NCI-H128 (cell line): ENCODE results near the gene CDK2.

Experiments
- DNase-seq: peaks from one replicate; lab custom pipeline; 2025; ENCODE audit not compliant: unreplicated experiment; lab: John Stamatoyannopoulos, UW

CDK2 gene

GRCh38 chr12:56011509-56012090, 45.0 kb downstream of the CDK2 start:
- DNase-seq: no peak

GRCh38 chr12:56013482-56013881, 46.9 kb downstream of the CDK2 start:
- no peak for DNase-seq

GRCh38 chr12:56014205-56014604, 47.6 kb downstream of the CDK2 start:
- no peak for DNase-seq

DNA sequence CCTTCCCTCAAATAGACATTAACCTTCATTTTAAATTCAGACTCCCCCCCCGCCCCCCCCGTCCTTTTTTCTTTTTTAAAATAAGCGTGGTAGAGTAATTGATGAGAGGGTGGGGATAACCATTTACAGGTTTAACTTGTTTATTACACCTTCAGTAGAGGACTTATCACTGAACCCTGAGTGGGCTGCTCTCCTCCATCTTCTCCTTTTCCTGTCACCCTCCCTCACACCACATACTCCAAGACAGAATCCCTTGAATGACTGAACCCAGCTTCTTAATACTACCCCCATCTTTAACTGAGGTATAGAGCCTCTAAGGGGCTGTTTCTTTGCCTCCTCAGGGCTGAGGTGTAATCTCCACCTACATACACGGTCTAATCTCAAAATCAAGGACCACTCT, 50.6 kb downstream of the CDK2 start:
- DNase-seq: no peak

DNA sequence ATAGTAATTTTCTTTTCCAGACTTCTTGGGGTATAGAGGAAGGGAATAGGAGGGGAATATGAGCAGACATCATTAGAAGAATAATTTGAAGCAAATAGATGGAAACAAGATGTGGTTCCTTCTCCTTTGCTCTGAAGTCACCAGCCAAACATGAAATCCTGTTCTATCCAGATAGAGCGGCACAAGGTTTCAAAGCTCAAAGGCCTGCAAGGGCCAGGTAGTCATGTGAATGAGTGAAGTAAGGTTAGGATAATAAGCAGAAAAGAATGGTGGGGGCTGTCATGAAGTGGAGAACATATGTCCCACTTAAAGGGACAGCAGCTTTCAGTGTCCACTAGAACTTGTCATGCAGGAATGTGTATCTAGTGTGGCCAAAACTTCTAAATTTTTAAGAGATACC, 51.7 kb downstream of the CDK2 start:
- DNase-seq: no peak

DNA sequence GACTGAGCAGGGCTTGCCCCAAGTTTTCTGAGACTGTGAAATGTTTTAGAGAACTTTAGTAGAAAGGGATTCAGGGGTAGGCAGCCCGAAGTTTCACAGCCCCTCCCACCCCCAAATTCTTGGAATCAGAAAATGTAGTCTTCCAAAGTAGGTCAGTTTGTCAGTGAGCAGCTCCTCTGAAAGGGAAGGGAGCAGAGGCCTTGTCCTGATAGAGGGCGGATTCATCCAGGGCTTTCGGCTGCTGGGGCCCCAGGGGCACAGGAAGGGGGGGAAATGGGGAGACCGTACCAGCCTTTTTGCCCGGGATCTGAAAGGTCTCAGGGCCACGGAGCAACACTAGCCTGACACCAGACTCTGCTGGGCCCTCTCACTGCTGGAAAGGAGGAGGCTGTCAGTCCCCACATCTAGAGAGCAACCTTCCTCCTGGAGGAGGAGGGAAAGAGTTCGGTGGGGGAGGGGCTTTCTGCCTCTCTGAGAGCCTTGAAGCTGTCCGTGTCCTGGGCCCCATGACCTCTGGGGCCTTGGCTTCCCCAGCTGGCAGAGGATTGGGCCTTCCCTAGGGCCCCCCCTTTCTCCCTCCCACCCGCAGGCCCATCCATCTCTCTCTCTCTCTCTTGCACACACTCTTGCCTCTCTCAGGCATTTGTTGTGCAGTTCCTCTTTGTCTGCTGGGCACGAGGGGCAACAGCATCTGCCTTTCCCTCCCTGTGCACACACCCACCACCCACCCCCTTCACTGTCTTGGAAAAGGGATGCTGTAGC, 54.0 kb downstream of the CDK2 start, which contains the start of gene IKZF4:
TSS of gene IKZF4 (plus strand) at position 621 of the 762 bp plus-strand sequence. CDS start 451 bp downstream, outside the sequence.
- DNase-seq: no peak

- no peak for DNase-seq
These were observed 55.4 kb downstream of the CDK2 start for GRCh38 chr12:56021889-56022497.
